ENCODE results near the gene PHLDB2. TPM values are rescaled to one million over a fixed set of nuclear protein-coding genes. Genes with fewer than 3 reads are reported as not detected.

The PHLDB2 gene
- total RNA-seq, 1 experiment from 2014 or later, result 13.2 TPM

- Histone ChIP-seq H3K18ac (ENCODE audit: insufficient read length, low read depth, low read length) (no peak overlapping the region), H4K20me1 (ENCODE audit: control insufficient read depth, insufficient read depth, insufficient read length) (no peaks in the 10 kb centered on the region), H3K23me2 (ENCODE audit: insufficient read length, low read depth, low read length, poor library complexity, severe bottlenecking) (no peaks in the 10 kb centered on the region), H2AFZ (ENCODE audit: low read length) (no peak overlapping the region), H3K4ac (ENCODE audit: low read depth, low read length) (no peak overlapping the region), H2BK15ac (ENCODE audit: low read depth, low read length) (no peak overlapping the region), H4K5ac (ENCODE audit: insufficient read length, low read depth, low read length) (no peak overlapping the region), H3K9ac (ENCODE audit: extremely low read depth, insufficient read length, low read length) (no peak overlapping the region), H3K56ac (ENCODE audit: insufficient read length, low read depth, low read length) (no peak overlapping the region), H3K4me1 (ENCODE audit: insufficient read depth, low read length) (no peaks in the 10 kb centered on the region), H2BK12ac (ENCODE audit: insufficient read length, low read depth, low read length) (no peak overlapping the region), H3K4me2 (ENCODE audit: insufficient read depth, insufficient read length, low read length) (no peak overlapping the region), H4K91ac (ENCODE audit: insufficient read length, low read depth, low read length) (no peak overlapping the region), H3K9me3 (ENCODE audit: control insufficient read depth, low read depth, low read length) (no peaks in the 10 kb centered on the region), H2BK5ac (ENCODE audit: insufficient read length, low read length) (no peak overlapping the region), H2BK20ac (ENCODE audit: low read depth, low read length, poor library complexity, severe bottlenecking) (no peak overlapping the region), H4K8ac (replicated peaks; ENCODE audit: insufficient read length, low read depth, low read length) (no peak overlapping the region), H3K14ac (ENCODE audit: insufficient read depth, low read length) (no peak overlapping the region), H3T11ph (ENCODE audit: low read length) (no peak overlapping the region), H3K27me3 (ENCODE audit: insufficient read depth, low read length) (no peaks in the 10 kb centered on the region), H3K23ac (ENCODE audit: insufficient read length, low read depth, low read length) (no peak overlapping the region), H2BK120ac (ENCODE audit: low read depth, low read length, poor library complexity, severe bottlenecking) (no peak overlapping the region), H2AK5ac (ENCODE audit: insufficient read length, low read length) (no peak overlapping the region), H3K79me2 (ENCODE audit: insufficient read depth, low read length) (no peaks in the 10 kb centered on the region), H3K27ac (ENCODE audit: insufficient read length, low read depth, low read length) (no peak overlapping the region), H3K79me1 (ENCODE audit: insufficient read depth, low read depth, low read length, poor library complexity, severe bottlenecking) (no peaks in the 10 kb centered on the region)
- no peak for DNase-seq
- no CpG with 5 or more reads among the region's 1 CpG for WGBS (ENCODE audit: extremely low coverage, insufficient read length, low lambda C conversion rate)
- Mint-ChIP-seq H3K4me1 (no peaks in the 10 kb centered on the region), H3K36me3 (ENCODE audit: insufficient read depth in 1 of 3, low read depth in 3 of 3) (peaks cover 4 to 18% (median 9%) of the 10 kb centered on the region in 3 experiments), H3K27ac (no peak overlapping the region), H3K4me3 (no peak overlapping the region), H3K9me3 (peaks cover 9 to 19% of the 10 kb centered on the region in 2 experiments), H3K27me3 (ENCODE audit: low read depth) (no peaks in the 10 kb centered on the region)
- no peak for TF ChIP-seq CTCF (conservative IDR thresholded peaks at IDR 0.05)
These were observed 47.3 kb upstream of the PHLDB2 start for GRCh38 chr3:111811811-111812210.

Measured in H9 (cell line).